ENCODE data around the gene MED15.

DNA sequence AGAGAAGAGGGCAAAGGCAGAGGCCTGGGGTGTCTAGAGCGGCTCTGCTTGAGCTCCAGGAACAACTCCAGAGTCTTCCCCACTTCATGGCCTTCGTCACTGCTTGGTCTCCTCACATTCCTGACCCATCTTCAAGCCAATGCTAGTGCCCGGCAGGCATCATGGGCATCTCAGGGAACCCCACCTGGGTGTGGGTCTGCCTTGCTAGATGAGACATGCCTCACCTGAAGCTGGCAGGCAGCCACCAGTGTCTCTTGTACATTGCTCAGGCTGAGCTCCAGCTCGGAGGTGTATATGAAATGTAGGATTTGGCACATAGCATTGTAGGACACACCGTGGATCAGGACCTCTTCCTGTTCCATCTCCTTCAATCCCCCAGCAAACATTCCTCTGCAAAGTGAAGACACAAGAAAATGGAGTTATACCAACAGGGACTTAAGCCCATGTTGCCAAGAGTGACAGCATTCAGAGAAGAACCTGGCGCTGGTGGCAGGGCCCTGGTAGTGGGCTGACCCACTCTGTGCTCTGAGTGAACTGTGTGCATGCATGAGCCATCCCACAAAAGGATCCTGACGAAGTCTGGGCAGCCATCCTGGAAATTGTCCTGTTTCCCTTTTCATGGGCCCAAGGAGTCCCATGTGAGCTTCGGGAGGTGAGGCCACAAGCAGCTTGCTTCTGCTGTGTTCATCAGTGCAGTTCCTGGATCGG lies 36.1 kb upstream of the MED15 start:
- no peak for TF ChIP-seq POLR2A (IDR thresholded peaks at IDR 0.05; ENCODE audit: low read depth)
- TF ChIP-seq, protein P1, sequence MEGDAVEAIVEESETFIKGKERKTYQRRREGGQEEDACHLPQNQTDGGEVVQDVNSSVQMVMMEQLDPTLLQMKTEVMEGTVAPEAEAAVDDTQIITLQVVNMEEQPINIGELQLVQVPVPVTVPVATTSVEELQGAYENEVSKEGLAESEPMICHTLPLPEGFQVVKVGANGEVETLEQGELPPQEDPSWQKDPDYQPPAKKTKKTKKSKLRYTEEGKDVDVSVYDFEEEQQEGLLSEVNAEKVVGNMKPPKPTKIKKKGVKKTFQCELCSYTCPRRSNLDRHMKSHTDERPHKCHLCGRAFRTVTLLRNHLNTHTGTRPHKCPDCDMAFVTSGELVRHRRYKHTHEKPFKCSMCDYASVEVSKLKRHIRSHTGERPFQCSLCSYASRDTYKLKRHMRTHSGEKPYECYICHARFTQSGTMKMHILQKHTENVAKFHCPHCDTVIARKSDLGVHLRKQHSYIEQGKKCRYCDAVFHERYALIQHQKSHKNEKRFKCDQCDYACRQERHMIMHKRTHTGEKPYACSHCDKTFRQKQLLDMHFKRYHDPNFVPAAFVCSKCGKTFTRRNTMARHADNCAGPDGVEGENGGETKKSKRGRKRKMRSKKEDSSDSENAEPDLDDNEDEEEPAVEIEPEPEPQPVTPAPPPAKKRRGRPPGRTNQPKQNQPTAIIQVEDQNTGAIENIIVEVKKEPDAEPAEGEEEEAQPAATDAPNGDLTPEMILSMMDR (IDR thresholded peaks at IDR 0.05), result no peak

Measured in esophagus muscularis mucosa (tissue), 3 donors.